Subcutaneous abdominal adipose tissue (tissue), 5 donors: Measurements from ENCODE around the gene TEF.

Experiments
- H3K27ac ChIP-seq: one replicate; pipeline ENCODE4 v1.7.0; 2013; ENCODE audit warnings: low read depth, mild to moderate bottlenecking, inconsistent platforms, low read length, moderate library complexity
- H3K27me3 ChIP-seq, 5 donors: one replicate each; pipeline ENCODE4 v1.7.0; 2013; ENCODE audit warnings: low read length in 5 of 5, inconsistent platforms in 1 of 5; ENCODE audit not compliant: control insufficient read depth in 5 of 5, insufficient read depth in 4 of 5
- H3K36me3 ChIP-seq, 5 donors: one replicate each; pipeline ENCODE4 v1.7.0; 2013; ENCODE audit warnings: low read length in 5 of 5; ENCODE audit not compliant: control insufficient read depth in 5 of 5, insufficient read depth in 5 of 5
- H3K4me1 ChIP-seq, 5 donors: one replicate each; pipeline ENCODE4 v1.7.0; 2013; ENCODE audit warnings: low read length in 5 of 5, mild to moderate bottlenecking in 3 of 5, moderate library complexity in 1 of 5; ENCODE audit not compliant: control insufficient read depth in 5 of 5, insufficient read depth in 5 of 5
- H3K4me3 ChIP-seq, 5 donors: one replicate each; pipeline ENCODE4 v1.7.0; 2013; ENCODE audit warnings: low read length in 5 of 5, low read depth in 1 of 5
- H3K9ac ChIP-seq, 5 donors: one replicate each; pipeline ENCODE4 v1.7.0; 2013; ENCODE audit warnings: low read length in 5 of 5, mild to moderate bottlenecking in 4 of 5, moderate library complexity in 3 of 5
- H3K9me3 ChIP-seq, 5 donors: one replicate each; pipeline ENCODE4 v1.7.0; 2013; ENCODE audit warnings: low read length in 5 of 5; ENCODE audit not compliant: control insufficient read depth in 5 of 5
- donor health status: healthy.
- donor health status: healthy.
- donor health status: healthy.
- donor health status: healthy.
- donor health status: healthy.

The TEF gene

DNA sequence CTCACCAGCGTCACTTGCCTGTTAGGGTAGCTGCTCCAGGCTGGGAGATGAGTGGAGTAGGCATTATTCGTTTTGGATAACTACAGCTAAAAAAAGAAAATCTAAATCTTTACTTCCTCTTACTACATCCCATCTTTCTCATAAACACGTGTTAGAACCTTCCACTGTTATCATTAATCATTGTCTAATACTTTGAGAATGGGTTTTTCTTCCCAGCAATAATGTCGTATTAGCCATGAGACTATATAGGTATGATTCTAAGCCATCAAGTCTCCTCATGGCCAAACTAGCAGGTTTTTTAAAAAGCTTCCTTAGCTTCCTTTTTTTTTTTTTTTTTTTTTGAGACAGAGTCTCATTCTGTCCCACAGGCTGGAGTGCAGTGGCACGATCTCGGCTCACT is 3.9 kb upstream of the TEF start:
- Histone ChIP-seq H3K9me3 (no peaks in the 10 kb centered on the region), H3K27ac (no peak overlapping the region), H3K36me3 (peaks cover 0 to 6% (median under 1%) of the 10 kb centered on the region in 5 donors), H3K4me3 (no peak overlapping the region), H3K4me1 (peaks cover 3 to 25% (median 22%) of the 10 kb centered on the region in 5 donors), H3K9ac (no peak overlapping the region), H3K27me3 (no peaks in the 10 kb centered on the region)

DNA sequence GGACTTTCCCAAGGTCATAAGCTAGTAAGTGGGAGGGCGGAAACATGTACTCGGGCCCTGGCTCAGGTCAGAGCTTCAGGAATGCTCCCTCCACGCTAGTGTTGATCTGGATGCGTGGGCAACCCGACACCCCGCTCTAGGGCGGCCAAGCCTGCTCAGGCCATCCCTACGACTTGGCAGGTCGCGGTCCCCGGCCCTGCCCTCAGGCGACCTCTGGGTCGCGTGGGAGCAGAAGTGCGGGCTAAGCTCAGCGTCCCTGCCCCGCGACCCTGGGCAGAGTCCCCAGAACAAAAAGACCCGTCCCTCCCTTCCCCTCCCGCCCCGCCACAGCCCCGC is 781 bp upstream of the TEF start:
- Histone ChIP-seq H3K36me3 (peaks cover 0 to 3% (median 0%) of the 10 kb centered on the region in 5 donors), H3K27ac (peak overlapping the region; percentile 98), H3K9me3 (no peaks in the 10 kb centered on the region), H3K4me1 (peaks cover 8 to 37% (median 35%) of the 10 kb centered on the region in 5 donors), H3K27me3 (no peaks in the 10 kb centered on the region), H3K4me3 (peak overlapping the region; percentile 41 to 67 (median 64)), H3K9ac (peak overlapping the region; percentile 43 to 79 (median 63))

DNA sequence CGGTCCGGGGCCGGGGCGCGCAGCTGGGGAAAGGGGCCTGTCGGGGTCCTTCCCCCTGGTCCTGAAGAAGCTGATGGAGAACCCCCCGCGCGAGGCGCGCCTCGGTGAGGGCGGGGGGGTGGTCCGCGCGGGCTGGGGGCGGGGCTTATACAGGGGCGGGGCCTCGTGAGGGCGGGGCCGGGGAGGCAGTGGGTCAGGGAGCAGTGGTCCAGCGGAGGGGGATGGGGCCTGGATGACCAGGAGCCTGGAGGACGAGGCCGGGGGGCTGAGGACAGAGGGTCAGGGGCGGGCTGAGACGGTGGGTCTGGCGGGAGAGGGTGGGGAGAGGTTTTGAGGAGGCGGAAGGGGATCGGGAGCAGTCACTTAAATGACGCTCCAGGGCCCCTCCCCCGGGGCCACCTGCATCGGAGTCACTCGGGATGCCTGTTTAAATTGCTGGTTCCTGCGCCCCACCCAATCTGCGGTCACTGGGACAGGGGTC is 396 bp downstream of the TEF start:
- H3K27me3 ChIP-seq = no peaks in the 10 kb centered on the region
- peaks cover 8 to 37% (median 35%) of the 10 kb centered on the region in 5 donors for H3K4me1 ChIP-seq
- H3K9me3 ChIP-seq = no peaks in the 10 kb centered on the region
- H3K4me3 ChIP-seq = peak overlapping the region; percentile 67 to 94 (median 76)
- peak overlapping the region; percentile 98 for H3K27ac ChIP-seq
- H3K36me3 ChIP-seq = peaks cover 0 to 5% (median 2%) of the 10 kb centered on the region in 5 donors
- peak overlapping the region in 4 of 5 donors; percentile 53 to 70 (median 60) for H3K9ac ChIP-seq

DNA sequence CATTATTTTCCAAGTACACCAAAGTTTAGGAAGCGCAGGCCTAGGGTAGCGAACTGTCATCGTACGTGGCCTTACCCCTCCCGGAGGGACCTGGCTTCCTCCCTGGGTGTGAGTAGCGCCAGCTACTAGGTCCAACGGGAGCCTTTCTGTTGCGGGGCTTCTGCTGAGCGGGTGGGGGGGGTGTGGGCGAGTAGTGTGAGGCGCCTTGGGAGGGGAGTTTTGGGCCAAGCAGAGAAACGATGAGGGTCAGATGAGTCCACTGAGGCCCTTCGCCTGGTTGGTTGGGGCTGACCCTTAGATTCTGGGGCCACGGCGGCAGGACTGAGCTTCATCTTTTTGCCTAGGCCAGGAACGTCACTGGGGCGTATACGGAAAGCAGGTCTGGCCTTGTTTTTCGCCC is 868 bp downstream of the TEF start:
- H3K36me3 ChIP-seq = peaks cover 0 to 10% (median 7%) of the 10 kb centered on the region in 5 donors
- peak overlapping the region; percentile 67 to 94 (median 76) for H3K4me3 ChIP-seq
- H3K4me1 ChIP-seq = peaks cover 8 to 34% (median 33%) of the 10 kb centered on the region in 5 donors
- no peaks in the 10 kb centered on the region for H3K27me3 ChIP-seq
- no peaks in the 10 kb centered on the region for H3K9me3 ChIP-seq
- peak overlapping the region in 4 of 5 donors; percentile 53 to 70 (median 60) for H3K9ac ChIP-seq
- H3K27ac ChIP-seq = peak overlapping the region; percentile 98

DNA sequence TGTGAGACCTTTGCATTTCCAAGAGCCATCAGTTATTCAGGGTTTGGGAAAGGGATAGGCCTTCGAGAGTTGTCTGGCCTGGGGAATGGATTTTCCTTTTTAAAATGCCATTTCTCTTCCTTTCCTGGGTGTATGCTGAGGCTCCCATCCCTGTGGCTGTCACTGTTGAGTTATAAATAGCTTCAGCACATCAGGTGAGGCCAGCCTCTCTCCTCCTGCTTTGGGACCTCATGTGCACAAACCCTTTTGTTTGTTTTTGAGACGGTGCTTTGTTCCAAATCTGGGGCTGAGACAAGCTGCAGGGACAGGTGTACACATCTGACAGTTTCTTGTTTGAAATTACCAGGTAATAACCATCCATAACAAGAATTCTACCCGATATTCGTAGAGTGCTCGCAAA is 1.3 kb downstream of the TEF start:
- Histone ChIP-seq H3K9ac (peak overlapping the region; percentile 48 to 64 (median 55)), H3K4me1 (peaks cover 8 to 32% (median 30%) of the 10 kb centered on the region in 5 donors), H3K4me3 (peak overlapping the region; percentile 67 to 94 (median 76)), H3K27ac (peak overlapping the region; percentile 98), H3K27me3 (no peaks in the 10 kb centered on the region), H3K36me3 (peaks cover 0 to 14% (median 12%) of the 10 kb centered on the region in 5 donors), H3K9me3 (no peaks in the 10 kb centered on the region)

DNA sequence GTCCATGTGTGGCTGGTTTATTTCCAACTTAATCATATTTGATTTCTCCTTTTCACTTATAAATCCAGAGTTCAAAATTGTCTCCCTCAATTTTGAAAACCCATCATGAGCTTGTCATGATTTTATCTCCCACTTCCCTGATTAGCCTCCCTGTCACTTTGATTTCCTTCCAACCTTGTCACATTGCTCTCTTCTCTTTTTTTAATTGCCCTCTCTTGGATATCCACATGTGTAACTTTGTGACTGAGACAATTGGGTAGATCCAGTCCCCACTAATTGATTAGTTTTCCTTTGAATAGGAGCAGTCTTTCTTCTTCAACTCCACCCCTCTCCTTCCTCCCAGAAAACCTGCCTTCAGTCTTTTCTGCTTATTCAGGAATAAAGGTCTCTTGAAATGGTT is 2.4 kb downstream of the TEF start:
- Histone ChIP-seq H3K9ac (no peak overlapping the region), H3K36me3 (peaks cover 0 to 23% (median 17%) of the 10 kb centered on the region in 5 donors), H3K27me3 (no peaks in the 10 kb centered on the region), H3K9me3 (no peaks in the 10 kb centered on the region), H3K4me3 (no peak overlapping the region), H3K27ac (no peak overlapping the region), H3K4me1 (peaks cover 8 to 32% (median 30%) of the 10 kb centered on the region in 5 donors)

DNA sequence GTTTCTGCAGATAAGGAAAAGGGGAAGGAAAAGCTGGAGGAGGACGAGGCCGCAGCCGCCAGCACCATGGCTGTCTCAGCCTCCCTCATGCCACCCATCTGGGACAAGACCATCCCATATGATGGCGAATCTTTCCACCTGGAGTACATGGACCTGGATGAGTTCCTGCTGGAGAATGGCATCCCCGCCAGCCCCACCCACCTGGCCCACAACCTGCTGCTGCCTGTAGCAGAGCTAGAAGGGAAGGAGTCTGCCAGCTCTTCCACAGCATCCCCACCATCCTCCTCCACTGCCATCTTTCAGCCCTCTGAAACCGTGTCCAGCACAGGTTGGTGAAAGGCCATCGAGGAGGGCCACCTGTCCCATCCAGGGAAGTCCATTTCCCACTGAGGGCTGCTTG is 5.6 kb downstream of the TEF start:
- Histone ChIP-seq H3K27me3 (no peaks in the 10 kb centered on the region), H3K4me1 (peaks cover 5 to 20% (median 17%) of the 10 kb centered on the region in 5 donors), H3K9me3 (no peaks in the 10 kb centered on the region), H3K9ac (no peak overlapping the region), H3K36me3 (peaks cover 5 to 45% (median 30%) of the 10 kb centered on the region in 5 donors), H3K27ac (no peak overlapping the region), H3K4me3 (no peak overlapping the region)

DNA sequence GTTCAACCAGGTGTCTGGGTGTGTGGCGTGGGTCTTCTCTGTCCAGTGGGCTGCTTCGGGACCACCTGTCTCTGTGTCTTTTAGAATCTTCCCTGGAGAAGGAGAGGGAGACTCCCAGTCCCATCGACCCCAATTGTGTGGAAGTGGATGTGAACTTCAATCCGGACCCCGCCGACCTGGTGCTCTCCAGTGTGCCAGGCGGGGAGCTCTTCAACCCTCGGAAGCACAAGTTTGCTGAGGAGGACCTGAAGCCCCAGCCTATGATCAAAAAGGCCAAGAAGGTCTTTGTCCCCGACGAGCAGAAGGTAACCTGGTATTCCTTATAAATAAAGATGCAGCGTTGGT is 12.2 kb downstream of the TEF start:
- no peaks in the 10 kb centered on the region for H3K9me3 ChIP-seq
- peak overlapping the region; percentile 76 for H3K27ac ChIP-seq
- no peaks in the 10 kb centered on the region for H3K27me3 ChIP-seq
- no peak overlapping the region for H3K9ac ChIP-seq
- H3K36me3 ChIP-seq = peaks cover 5 to 74% (median 64%) of the 10 kb centered on the region in 5 donors
- peaks cover 8 to 34% (median 21%) of the 10 kb centered on the region in 5 donors for H3K4me1 ChIP-seq
- peak overlapping the region in 2 of 5 donors; percentile 2 to 15 for H3K4me3 ChIP-seq

DNA sequence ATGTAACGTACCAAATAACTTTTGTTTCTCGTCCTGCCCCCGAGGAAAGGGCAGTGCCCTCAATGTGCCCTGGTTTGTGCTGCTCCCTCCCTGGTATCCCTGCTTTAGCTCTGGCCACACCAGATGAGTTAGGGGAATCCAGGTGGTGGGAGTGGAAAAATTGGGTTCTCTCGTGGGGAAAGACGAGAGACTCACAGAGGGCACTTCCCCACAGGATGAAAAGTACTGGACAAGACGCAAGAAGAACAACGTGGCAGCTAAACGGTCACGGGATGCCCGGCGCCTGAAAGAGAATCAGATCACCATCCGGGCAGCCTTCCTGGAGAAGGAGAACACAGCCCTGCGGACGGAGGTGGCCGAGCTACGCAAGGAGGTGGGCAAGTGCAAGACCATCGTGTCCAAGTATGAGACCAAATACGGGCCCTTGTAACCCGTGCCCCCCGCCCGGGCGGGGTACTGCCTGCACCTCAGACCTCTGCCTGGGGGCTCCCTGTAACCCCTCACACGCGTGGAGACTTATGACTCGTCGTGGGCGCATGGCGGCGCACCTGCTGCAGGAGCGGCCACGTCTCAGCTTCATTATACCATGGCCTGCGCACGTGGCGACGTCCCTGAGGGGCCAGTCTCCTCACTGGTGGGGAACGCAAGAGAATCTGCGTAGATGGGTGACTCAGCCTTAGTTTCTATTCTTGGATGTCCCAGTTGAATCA is 13.9 kb downstream of the TEF start:
- Histone ChIP-seq H3K36me3 (peaks cover 3 to 68% (median 59%) of the 10 kb centered on the region in 5 donors), H3K4me1 (peaks cover 8 to 34% (median 21%) of the 10 kb centered on the region in 5 donors), H3K9me3 (no peaks in the 10 kb centered on the region), H3K9ac (no peak overlapping the region), H3K27ac (no peak overlapping the region), H3K4me3 (no peak overlapping the region), H3K27me3 (no peaks in the 10 kb centered on the region)

DNA sequence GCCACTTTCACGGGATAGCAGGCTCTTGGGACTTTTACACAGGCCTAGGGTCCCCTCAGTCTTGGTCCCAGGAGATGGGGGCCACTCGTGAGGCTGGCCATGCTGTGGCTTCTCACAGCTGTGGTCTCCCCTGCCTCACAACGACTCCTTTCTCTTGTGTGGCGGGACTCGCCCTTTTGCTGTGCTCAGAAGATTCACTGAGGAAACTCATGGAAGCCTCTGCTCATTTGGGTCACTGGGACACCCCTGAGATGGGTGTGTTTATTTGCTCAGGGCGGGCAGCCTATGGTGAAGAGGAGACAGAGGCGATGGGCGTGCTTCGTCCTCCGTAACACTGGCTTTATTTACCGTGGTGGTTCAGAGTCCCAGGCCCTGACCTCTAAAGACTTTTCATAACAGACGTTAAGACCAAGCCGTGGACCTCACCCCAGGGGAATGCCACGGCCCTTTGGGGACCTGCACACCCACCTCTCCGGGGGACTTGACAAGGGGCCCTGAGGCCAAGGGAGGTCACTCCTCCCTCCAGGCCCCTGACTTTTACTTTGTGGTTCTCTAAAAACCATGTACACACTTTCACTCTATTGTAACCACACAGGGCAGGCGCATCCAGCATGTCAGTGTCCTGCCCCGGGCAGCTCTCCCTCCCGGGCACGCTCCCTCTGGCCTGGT is 15.5 kb downstream of the TEF start:
- Histone ChIP-seq H3K9ac (no peak overlapping the region), H3K27me3 (no peaks in the 10 kb centered on the region), H3K4me3 (no peak overlapping the region), H3K4me1 (peaks cover 11 to 43% (median 29%) of the 10 kb centered on the region in 5 donors), H3K27ac (no peak overlapping the region), H3K36me3 (peaks cover 0 to 57% (median 53%) of the 10 kb centered on the region in 5 donors), H3K9me3 (no peaks in the 10 kb centered on the region)
